NCI-H510A treated with DMSO at 0.1 percent for 48 hours (cell line): ENCODE data around the gene QRICH2.
"Not testable (repeated sequence)": the region's sequence is repeated elsewhere in the genome, so short reads cannot be mapped to it uniquely, and the experiment has no call there.

ENCODE experiments used
- DNase-seq: peaks from one replicate; lab custom pipeline; 2025; lab: John Stamatoyannopoulos, UW

The QRICH2 gene

DNA sequence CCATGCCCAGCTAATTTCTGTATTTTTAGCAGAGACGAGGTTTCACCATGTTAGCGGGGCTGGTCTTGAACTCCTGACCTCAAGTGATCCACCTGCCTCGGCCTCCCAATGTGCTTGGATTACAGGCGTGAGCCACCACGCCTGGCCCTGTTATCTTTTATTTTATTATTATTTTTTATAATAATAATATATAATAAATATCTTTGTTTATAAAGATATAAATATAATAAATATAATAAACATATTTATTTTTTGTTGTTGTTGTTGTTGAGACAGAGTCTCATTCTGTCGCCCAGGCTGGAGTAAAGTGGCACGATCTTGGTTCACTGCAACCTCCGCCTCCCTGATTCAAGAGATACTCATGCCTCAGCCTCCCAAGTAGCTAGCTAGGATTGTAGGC, 60.8 kb downstream of the QRICH2 start:
- no peak for DNase-seq

DNA sequence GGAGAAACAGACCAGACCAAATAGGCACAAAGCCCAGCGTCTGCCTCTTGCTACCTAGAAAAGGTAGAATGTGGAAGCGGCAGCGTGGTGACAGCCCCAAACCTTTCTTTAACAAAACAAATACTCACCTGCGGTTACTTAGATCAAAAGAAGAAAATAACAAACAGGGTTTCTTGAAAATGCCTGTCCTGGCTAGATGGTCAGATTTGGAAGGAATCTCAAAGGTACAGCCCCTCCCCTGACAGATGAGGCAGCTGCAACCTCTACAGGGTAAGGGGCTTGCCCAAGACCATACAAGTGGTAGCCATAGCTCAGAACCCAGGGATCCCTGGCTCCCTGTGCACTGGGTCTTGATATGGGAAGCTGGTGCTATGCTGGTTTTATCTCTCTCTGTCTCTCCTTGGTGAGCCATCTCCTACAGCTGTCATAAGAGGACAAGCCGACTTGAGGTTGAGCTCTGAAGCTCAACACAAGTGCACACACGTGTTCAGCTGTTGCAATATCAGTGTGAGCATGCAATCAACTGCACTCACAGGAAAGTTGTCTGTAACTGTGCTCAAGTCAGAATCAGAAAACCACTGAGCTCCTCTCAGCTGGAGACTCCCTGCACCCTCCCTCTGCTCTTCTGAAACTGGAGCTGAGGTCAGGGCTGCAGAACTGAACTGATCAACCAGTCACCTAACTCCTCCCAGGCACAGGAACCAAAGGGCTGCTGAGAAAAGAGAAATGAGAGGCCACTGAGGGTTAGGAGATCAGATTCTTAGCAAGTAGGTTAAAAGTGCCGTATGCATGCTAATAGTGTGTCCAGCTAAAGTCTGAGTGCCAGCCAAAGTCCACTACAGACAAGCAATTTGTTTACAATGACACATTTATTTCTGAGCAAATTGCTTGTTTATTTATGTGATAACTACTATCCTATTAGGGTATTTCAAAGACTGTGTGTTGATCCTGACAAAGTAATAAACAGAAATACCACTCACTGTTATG, 61.7 kb downstream of the QRICH2 start:
- peak; percentile 15 for DNase-seq

DNA sequence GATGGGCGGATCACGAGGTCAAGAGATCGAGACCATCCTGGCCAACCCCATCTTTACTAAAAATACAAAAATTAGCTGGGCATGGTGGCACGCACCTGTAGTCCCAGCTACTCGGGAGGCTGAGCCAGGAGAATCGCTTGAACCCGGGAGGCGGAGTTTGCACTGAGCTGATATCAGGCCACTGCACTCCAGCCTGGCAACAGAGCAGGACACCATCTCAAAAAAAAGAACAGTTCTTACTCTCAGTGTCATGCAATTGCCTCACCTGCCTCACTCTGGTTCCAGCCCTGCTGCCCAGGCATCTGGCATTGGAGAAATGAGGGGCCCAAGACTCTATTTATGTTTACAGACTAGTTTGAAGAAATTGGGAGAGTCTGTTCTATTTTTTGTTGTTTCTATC, 63.4 kb downstream of the QRICH2 start:
- DNase-seq, result not testable (repeated sequence)

DNA sequence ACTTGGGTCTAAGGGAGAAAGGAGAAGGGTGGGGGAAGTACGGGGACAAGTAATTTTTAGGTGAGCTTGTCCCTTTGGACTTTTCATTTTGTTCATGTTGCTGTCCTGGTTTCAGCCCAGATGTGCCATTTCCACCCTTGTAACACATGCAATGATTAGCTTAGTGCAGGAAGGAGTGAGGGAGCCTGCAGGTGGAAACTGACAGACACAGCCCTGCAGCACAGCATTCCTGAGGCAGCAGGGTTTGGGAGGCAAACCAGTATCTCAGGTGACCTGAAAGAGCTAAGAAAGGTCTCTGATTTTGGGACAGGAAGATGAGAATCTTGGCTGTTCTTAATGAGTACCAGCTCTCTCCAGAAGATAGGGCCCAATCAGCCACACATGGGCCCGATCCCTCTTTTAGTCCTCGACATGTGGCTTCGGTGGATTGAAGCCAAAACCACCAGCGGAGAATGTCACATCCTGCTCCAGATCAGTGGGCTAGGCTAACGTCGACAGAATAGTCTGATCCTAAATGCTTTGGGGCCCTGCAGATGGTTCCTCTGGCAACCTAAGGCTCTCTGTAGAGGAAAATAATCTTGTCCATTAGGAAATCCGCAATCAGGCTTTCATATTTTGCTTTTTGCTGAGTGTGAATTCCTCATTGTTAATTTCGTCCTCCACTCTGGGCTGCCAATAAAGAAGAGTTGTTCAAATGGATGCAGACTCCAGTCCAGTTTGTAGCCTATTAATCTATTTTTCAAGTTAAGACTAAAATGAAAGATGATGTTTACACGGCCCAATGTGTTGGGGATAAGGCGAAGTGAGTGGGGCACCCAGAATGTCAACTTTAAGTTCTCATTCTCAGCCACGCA, 64.0 kb downstream of the QRICH2 start:
- DNase-seq, result no peak

DNA sequence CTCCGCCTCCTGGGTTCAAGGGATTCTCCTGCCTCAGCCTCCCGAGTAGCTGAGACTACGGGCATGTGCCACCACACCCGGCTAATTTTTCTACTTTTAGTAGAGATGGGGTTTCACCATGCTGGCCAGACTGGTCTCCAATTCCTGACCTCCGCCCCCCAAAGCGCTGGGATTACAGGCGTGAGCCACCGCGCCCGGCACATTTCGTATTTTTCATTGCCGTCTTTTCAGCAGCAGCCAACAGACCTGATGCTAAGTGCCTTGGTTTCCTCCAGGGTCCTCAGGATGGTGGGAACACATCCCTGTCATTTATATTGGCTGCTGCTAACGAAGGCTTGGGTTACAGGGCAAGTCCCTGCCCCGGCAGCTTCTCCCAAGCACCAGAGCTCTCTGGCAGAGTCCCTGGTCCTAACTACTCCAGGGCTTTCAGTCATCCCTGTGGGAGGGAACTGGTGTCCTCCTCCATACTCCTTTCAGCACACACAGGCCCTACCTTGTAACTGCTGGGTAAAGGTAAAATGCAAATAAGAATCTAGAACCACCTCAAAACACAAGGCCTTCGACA, 66.3 kb downstream of the QRICH2 start:
- DNase-seq, result no peak

DNA sequence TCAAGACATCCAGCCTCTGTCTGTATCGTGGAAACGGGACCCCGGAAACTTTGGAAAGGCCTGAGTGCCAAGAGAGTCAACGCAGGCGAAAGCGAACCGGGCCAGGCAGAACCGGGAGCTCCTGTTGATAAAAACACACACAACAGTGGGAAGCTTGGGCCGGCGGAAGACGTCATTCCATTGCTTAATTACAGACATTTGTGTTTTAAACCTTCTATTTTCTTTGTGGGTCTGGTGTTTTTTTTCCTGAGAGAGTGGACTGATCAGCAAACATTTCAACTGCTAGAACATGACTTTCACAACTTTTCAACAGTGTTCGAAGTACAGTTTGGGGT, 66.9 kb downstream of the QRICH2 start:
- no peak for DNase-seq

DNA sequence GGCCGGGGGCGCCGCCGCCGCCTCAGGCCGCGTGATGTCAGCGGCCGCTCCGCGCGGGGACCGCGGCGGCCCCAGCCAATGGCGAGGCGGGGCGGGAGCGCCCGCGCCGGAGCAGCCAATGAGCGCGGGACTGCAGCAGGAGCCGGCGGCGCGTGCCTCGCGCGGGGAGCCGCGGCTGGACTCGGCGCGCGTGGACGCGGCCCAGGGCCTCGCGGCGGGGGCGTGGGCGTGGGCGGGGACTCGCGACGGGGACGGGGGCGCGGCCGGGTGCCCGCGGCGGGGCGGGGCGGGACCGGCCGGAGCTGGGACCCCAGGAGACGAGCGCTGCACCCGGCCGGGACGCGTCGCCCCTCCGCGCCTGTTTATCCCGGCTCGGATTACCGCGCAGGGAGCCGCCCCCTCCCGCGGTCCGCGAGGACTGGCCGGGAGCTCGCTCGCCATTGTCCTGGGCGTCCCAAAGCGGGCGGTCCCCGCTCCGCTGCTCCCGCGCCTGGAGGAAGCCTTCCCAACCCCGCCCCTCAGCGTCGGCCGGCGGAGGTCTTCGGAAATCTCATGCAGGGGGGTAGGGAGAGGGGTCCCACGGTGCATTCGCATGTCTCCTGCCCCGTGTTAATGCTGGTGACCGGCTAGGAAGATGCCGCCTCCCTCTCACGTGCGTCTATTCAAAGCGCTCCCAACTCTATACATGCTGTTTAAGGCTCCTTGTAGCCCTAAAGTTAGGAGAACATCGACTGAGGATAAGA, 67.4 kb downstream of the QRICH2 start, which contains the start of gene RNF157:
Gene RNF157 (minus strand): TSS at position 33 of the 743 bp plus-strand sequence. CDS start 253 bp downstream, outside the sequence.
- peak; percentile 54 for DNase-seq

DNA sequence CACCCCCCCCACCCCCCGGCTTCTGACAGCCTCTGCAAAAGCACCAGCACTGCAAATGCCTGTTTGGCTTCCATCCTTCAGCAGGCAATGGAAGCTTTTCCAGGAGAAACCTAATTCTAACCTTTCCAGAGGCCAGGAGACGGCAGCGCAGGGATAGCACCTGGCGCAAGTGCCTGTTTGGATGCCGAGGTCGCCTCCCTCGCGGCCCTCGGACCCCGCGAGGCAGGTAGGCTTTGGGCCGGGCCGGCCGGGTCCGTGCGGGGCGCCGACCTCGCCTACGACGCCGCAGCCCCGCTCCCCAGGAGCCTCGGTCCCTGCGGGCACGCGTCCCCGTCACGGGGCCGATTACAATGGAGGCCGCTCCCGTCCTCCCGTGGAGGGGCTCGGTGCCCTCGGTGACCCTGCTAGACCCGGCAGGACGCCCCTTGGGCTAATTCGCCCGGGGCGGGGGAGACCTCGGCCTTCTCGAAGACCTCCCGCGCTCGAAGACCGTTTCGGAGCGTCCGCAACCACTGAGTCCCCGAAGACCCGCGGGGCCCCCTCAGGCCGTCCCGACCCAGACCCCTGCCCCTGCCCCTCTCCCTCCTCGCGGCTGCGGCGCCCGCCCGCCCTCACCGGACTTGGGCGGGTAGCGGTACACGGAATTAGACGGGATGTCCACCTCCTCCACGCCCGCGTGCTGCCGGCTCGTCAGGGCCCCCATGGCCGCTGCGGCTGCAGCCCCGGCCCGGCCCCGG, 68.4 kb downstream of the QRICH2 start:
- DNase-seq, result no peak

DNA sequence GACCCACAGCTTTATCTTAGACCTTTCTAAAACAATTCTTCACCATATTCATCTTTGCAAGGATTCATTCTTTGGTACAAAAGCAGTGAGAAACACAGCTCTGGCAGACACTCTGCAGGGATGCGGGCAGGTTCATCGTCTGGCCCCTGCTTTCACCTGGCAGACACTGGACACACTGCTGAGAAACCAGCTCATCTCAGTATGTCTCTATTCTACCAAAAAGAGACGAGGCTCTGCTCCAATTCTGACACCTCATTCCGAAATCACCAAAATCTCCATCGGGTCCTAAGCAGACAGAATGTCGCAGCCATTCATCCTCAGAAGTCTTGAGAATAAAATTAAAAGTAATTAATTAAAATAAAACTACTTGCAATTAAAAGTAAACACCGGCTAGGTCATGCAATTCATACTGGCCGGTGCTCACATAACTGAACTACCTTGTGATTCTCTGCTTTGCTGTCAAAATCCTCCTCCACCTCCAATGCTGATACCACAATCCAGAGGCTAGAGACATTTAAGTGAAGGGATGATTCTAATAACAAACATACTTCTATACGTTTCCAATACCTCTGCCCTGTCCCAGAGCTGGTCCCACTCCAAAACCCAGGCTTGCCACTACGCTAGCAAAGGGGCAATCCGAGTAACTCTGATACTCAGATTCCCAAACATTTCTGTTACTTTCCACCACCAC, 69.1 kb downstream of the QRICH2 start:
- peak; percentile 24 for DNase-seq

DNA sequence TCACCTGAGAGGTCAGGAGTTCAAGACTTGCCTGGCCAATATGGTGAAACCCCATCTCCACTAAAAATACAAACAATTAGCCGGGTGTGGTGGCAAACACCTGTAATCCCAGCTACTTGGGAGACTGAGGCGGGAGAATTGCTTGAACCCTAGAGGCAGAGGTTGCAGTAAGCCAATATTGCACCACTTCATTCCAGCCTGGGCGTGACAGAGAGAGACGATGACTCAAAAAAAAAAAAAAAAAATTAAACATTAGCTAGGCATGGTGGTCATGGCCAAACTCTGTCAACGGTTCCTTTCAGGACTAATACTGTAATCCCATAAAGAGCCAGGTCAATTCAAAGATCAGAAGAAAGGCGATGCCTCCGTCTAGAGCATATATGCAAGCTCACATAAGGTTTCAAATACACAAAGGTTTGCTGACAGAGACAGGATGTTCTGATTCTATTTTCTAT, 70.2 kb downstream of the QRICH2 start:
- no peak for DNase-seq

DNA sequence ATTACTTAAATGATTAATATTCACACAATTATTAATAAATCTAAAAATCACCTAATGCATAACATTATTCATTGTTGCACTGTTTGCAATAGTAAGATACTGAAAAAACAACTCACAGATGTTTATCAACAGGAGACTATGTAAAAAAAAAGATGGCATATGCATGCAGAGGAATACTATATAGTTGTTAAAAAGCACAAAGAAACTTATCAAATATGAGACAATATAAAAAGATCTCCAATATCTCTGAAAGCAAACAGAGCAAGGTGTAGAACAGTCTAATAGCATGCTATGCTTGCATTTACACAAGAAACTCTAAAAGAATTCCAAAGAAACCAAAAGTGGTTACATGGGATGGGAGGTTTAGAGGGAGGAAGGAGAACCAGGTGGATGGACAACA, 71.5 kb downstream of the QRICH2 start:
- DNase-seq, result no peak

DNA sequence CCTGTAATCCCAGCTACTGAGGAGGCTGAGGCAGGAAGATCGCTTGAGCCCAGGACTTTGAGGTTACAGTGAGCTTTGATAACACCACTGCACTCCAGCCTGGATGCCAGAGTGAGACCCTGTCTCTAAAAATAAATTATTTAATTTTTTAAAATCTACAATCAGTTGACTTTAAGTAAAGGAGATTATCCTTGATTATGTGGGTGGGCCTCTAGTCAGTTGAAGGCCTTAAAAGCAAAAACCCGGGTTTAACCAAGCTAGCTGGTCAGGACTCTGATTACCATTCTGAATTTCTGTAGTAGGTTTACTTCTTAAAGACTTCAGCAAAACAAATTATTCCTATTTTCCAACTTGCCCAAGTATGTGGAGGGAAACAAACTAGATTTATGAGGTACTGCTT, 72.2 kb downstream of the QRICH2 start:
- no peak for DNase-seq

DNA sequence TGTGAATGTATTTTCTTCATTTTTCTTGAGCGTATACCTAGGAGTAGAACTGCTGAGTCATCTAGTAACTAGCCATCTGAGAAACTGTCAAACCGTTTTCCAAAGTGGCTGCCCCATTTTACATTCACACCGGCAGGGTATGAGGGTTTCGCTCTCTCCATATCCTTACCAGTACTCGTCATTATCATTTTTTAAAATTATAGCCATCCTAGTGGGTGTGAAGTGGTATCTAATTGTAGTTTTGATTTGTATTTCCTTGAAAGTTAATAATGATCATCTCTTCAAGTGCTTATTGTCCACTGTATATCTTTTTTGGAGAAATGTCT, 73.8 kb downstream of the QRICH2 start:
- DNase-seq, result no peak

DNA sequence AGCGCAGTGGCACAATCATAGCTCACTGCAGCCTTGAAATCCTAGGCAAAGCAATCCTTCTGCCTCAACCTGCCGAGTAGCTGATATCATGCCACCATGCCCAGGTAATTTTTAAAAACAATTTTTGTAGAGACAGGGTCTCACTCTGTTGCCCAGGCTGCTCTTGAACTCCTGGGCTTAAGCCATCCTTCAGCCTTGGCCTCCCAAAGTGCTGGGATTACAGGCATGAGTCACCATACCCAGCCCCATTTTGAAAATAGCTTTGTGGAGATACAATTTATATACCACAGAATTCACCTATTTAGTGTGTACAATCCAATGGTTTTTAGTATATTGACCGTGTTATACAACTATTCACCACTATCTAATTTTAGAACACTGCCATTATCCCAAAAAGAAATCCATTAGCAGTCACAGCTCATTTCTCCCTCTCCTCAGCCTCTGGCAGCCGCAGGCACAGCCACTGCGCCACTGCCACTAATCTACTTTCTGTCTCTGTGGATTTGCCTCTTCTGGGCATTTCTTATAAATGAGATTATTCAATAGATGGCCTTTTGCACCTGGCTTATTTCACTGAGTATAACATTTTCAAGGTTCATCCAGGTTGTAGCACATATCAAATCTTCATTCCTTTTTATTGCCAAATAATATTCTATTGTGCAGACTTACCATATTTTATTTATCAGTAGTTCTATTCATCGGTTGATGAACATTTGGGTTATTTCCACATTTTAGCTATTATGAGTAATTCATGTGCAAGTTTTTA, 74.3 kb downstream of the QRICH2 start:
- DNase-seq, result no peak

DNA sequence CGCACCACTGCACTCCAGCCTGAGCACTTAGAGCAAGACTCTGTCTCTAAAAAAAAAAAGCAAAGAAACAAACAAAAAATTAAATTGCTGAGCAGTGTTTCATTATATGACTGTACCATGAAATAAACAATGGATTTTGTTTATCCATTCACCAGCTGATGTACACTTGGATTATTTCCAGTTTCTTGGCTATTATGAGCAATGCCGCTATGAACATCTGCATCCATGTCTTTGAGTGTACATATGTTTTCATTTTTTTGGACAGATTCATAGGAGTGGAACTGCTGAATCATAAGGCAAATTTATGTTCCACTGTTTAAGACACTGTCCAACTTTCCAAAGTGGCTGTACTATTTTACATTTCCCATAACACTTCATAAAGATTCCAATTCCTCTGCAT, 75.7 kb downstream of the QRICH2 start:
- DNase-seq, result no peak

DNA sequence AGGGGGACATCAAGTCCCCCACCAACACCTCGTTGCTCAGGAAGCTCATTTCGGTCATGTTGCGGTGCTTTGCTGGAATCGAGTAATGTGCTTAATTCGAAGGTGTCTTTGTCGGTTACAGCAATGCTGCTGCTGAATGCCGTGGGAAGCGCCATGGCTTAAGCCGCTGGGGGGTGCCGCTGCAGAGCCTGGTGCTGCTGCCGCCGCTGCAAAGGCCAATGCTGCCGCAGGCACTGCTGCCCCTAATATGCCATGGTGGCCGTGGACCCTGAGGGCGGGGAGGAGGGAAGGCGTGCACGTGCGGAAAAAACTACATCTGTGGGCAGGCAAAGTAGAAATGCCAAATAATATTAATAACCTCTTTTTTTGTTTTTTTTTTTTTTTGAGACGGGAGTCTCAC, 81.3 kb downstream of the QRICH2 start:
- DNase-seq, result not testable (repeated sequence)

DNA sequence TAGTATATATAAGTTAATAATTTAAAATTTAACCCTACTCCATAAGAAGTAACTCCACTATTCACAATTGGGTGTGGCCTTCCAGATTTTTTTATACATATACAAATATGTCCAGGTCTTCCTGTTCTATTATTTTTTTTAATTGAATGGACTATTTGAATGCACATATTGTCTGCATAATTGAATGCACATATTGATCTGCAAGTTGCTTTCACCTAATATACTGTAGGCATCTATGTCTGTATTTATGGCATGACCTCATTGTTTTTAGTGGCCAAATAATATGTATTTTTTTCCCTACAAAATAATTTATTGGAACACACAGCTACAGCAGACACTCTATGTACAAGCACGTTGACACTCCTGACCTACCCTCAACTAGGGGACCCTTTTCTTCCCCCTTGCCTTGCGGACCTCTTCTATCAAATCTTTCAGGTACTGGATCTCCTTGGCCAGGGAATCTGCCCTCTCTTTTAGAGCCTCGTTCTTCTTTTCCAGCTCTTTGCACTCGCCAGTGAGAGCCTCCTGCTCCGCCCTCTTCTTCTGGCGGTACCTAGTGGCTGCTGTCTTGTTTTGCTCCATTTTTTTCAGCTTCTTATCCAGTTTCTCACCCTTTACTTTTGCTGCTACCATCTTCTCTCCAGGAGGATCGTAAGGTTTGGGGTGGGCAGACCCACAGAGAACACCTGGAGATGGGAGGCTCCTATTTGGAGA, 82.5 kb downstream of the QRICH2 start:
- not testable (repeated sequence) for DNase-seq
